ENCODE data around the gene ECEL1. TPM values are rescaled to one million over a fixed set of nuclear protein-coding genes. Genes with fewer than 3 reads are reported as not detected.

Gene ECEL1
- total and polyA plus RNA-seq, 9 of the 15 experiments (the other 6 are each of a cell fraction or from before 2014, with no cell fraction given), result 0.09 TPM; not detected in 8

DNA sequence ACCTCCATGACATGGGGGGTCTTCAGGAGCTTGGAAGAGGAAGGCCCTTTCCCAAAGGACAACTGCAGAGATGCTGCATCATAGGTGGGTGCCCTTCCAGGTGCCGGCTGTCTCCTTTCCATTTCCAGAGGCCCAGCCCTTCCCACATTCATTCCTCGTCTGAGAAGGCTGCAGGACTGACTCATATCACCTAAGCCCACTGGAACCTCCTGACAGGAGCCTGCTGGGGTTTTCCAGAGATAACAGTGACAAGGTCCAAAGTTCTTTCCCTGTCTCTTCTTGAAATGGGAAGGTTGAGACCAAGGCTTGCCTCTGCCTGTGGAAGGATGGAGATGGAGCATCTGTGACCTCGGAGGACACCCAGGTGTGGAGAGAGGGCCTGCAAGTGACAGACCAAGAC, 28.9 kb upstream of the ECEL1 start (continued):
- TF ChIP-seq, protein P1, sequence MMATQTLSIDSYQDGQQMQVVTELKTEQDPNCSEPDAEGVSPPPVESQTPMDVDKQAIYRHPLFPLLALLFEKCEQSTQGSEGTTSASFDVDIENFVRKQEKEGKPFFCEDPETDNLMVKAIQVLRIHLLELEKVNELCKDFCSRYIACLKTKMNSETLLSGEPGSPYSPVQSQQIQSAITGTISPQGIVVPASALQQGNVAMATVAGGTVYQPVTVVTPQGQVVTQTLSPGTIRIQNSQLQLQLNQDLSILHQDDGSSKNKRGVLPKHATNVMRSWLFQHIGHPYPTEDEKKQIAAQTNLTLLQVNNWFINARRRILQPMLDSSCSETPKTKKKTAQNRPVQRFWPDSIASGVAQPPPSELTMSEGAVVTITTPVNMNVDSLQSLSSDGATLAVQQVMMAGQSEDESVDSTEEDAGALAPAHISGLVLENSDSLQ (IDR thresholded peaks at IDR 0.05), result no peak
- TF ChIP-seq ZNF408 (CRISPR knock-in tag; IDR thresholded peaks at IDR 0.05; ENCODE audit: low read depth) (no peak), HEY1 (CRISPR knock-in tag; IDR thresholded peaks at IDR 0.05; ENCODE audit: borderline replicate concordance) (no peak), CAMTA2 (CRISPR knock-in tag; conservative IDR thresholded peaks at IDR 0.05) (no peak), JUND (IDR thresholded peaks at IDR 0.05; ENCODE audit: borderline replicate concordance, low read depth, low read length) (no peak), JUND (tag; IDR thresholded peaks at IDR 0.05; ENCODE audit: borderline replicate concordance, low read depth, low read length) (no peak), ZNF707 (CRISPR knock-in tag; conservative IDR thresholded peaks at IDR 0.05) (no peak), ELF1 (tag; IDR thresholded peaks at IDR 0.05) (no peak), TSHZ1 (CRISPR knock-in tag; IDR thresholded peaks at IDR 0.05) (no peak)
- TF ChIP-seq, protein P2, sequence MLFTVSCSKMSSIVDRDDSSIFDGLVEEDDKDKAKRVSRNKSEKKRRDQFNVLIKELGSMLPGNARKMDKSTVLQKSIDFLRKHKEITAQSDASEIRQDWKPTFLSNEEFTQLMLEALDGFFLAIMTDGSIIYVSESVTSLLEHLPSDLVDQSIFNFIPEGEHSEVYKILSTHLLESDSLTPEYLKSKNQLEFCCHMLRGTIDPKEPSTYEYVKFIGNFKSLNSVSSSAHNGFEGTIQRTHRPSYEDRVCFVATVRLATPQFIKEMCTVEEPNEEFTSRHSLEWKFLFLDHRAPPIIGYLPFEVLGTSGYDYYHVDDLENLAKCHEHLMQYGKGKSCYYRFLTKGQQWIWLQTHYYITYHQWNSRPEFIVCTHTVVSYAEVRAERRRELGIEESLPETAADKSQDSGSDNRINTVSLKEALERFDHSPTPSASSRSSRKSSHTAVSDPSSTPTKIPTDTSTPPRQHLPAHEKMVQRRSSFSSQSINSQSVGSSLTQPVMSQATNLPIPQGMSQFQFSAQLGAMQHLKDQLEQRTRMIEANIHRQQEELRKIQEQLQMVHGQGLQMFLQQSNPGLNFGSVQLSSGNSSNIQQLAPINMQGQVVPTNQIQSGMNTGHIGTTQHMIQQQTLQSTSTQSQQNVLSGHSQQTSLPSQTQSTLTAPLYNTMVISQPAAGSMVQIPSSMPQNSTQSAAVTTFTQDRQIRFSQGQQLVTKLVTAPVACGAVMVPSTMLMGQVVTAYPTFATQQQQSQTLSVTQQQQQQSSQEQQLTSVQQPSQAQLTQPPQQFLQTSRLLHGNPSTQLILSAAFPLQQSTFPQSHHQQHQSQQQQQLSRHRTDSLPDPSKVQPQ (CRISPR knock-in tag; IDR thresholded peaks at IDR 0.05; ENCODE audit: borderline replicate concordance), result no peak
